IPS DF 4.7 (cell line): ENCODE results near the gene DNAJC27.
"Not testable (repeated sequence)": the region's sequence is repeated elsewhere in the genome, so short reads cannot be mapped to it uniquely, and the experiment has no call there.

Experiments
- DNase-seq: peaks from one replicate; pipeline ENCODE4 v3.0.0-alpha.2; 2013; ENCODE audit warnings: low spot score; ENCODE audit errors: extremely low read depth

DNAJC27 gene

DNA sequence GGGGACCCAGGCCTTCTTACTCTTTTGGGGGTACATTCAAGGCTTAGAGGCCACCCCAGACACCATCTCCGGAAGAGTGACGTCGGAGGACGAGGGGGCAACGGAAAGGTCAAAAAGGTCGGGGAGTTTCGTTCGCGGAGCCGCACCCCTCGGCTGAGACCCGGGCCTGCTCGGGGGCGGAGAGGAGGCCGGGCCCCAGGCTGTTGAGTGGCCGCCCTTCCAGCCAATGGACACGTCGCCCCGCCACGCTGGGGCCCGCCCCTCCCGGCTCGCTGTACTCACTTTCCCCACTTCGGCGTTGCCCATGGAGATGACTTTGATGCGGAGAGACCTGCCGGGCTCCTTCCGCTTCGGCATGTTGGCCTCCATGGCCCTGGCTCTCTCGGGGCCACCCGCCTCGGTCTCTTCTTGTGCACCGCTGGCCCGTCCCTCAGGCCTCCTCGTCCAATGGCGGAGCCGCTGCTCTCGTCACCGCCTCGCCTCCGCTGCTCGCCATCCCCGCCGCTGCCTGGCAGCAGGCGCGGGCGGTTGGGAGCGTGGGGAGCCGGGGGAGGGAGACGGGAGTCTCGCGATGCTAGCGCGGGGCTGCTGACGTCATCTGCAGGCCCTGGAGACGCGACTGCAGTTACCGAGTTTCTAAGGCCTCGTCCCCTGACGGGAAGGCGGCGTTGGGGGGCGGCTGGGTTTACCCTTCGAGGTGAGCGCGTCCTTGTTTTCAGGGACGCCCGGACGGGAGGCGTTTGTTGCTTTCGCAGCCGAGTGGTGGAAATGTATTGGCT is at the start of gene DNAJC27:
DNAJC27 (minus strand) TSS at position 420 of the 779 bp plus-strand sequence; CDS start at position 369, 51 bp downstream.
- peak; percentile 92 for DNase-seq

DNA sequence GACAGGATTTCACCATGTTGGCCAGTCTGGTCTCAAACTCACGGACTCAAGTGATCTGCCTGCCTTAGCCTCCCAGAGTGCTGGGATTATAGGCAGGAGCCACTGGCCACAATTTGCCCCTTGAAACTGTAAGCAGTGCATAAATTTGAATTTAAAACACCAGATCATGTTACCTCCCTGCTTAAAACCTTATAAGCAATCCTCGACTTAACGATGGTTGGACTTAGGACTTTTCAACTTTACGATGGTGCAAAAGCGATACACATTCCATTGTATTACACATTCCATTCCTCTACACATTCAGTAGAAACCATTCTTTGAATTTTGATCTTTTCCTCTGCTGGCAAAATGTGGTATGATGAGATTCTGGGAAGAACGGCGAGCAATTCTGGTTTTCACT is 46.9 kb upstream of the DNAJC27 start:
- no peak for DNase-seq

- DNase-seq = no peak
Observed at GRCh38 chr2:25014631-25015030, 42.9 kb upstream of the DNAJC27 start.

DNA sequence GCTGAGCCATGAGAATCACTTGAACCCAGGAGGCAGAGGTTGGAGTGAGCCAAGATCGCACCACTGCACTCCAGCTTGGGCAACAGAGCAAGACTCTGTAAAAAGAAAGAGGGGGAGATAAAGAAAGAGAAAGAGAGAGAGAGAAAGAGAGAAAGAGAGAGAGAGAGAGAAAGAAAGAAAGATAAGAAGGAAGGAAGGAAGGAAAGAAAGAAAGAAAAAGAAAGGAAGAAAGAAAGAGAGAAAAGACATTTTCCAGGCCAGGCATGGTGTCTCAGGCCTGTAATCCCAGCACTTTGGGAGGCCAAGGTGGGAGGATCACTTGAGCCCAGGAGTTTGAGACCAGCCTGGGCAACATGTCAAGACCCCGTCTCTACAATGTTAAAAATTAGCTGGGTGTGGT is 39.6 kb upstream of the DNAJC27 start:
- not testable (repeated sequence) for DNase-seq

DNA sequence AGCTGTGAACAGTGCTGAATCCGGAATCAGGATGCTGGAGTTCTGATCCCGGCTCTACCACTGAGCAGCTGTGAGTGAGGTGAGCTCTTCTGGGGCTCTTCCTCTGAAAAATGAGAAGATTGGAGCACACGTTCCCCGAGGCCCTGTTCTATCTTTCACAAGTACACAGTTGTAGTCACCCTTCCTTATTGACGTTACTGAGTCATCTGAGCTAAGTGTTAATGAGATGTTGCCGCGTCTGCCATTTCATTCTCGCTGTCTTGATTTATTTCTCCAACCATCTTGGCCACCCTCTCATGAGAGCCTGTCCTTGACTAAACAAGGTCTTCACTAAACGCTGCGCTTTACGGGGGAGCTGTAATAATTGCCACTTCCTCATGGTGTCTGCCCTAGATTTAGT is 38.2 kb upstream of the DNAJC27 start:
- DNase-seq = no peak

- no peak for DNase-seq
Observed at GRCh38 chr2:25002066-25002465, 30.3 kb upstream of the DNAJC27 start.

DNA sequence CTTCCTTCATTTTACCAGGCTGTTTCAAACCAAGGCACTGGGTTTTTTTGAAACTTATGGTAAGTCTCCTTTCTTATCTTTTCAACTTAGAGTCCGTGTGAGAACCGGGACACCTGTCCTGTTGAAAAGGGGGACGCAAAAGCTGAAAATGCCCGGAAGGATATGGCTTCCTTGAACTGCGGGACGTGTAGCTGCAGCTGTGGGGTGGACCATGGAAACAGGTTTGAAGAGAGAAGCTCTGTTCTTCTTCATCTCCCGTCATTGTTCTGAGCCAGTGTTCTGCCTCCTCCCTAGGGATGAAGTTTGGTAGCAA is 29.5 kb upstream of the DNAJC27 start:
- no peak for DNase-seq

DNA sequence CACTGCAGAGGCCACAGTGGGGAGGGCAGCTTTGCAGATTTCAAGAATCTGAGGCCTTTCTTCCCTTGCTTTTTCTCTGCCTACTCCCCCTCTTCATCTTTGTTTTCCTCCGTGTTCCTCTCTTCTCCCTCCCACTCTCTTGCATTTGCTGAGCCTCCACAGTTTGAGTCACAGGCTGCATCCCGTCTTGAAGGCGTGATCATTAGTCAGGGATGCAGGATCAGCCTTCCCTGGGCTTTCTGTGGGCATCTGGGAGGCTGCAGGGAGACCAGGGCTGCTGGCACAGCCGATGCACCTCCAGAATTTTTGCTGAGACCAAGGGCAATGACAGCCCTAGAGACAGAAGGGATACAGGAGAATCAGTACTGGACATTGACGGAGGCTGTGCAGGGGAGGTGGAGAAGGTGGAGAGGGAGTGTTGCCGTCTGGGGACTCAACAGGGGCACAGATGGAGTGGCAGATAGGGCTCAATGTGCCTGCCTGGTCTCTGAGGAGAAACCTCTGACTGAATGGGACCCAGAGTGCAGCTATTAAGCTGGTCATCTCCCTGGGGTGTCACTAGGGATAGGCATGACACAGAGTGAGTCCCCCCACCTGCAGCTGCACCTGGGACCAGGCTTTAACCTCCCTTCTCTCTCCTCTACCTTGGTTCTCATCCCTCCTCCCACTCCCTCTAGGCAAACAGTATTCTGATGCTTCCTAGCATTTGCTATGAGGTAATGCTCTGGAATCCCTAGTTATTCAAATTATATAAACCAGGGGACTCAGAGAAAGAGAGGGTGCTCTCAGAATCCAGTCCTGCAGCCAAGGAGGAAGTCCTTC is 29.0 kb upstream of the DNAJC27 start:
- no peak for DNase-seq

GRCh38 chr2:25000036-25000435 is 28.3 kb upstream of the DNAJC27 start:
- no peak for DNase-seq

DNA sequence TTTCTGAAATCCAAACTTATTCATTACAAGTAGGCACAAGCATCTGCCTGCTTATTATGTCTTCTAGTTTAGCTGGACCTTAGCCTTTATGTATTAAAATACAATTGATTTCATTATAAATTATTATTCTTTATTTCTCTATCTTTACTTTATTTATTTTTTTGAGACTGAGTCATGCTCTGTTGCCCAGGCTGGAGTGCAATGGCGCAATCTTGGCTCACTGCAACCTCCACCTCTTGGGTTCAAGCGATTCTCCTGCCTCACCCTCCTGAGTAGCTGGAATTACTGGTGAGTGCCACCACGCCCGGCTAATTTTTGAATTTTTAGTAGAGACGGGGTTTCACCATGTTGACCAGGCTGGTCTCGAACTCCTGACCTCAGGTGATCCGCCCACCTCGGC is 27.3 kb upstream of the DNAJC27 start:
- not testable (repeated sequence) for DNase-seq

DNA sequence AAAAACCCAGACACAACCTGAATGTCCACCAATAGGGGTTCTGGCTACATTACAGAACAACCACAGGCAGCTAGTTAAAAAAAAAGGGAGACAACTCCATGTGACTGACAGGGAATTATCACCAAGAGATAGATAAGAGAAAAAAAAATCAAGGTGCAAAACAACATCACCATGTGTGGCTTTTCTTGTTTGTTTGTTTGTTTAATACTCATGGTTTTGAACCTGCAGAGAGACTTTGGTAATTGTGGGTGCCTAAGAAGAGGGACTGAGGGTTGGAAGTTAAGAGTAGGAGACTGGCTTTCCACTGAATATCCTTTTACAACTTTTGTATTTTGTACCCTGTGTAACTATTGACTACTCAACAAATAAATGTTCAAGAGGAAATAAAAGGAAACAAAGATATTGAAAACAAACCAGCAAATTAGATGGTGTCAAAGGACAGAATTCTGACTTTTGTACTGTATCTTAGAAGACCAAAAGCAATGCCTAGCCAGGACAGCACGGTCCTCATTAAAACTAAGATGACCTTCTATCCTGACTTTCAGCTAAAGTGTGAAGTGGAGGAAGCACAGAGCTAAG is 22.5 kb upstream of the DNAJC27 start:
- DNase-seq = no peak

- DNase-seq = no peak
Observed at GRCh38 chr2:24993406-24994145, 21.8 kb upstream of the DNAJC27 start.

DNA sequence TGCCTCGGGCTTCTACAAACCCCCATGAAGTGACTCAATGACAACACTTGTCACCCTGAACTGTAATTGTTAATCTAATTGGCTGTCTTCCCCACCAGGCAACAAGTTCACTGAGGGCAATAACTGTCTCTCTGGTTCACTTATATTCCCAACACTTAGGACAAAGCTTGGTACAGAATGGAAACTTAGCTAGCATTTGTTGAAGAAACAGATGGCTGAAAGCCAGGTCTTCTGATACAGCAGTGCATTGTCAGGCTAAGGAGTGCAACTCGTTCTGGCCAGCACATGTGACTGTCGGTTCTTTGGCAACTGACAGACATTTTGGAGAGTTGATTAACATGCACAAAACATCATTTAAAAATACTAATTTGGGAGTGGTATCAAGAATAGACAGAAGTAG is 14.6 kb upstream of the DNAJC27 start:
- no peak for DNase-seq

GRCh38 chr2:24985511-24985910 is 13.8 kb upstream of the DNAJC27 start:
- DNase-seq = no peak

- no peak for DNase-seq
Observed at GRCh38 chr2:24984912-24985311, 13.2 kb upstream of the DNAJC27 start.

- no peak for DNase-seq
Observed at GRCh38 chr2:24981411-24982136, 9.8 kb upstream of the DNAJC27 start.

GRCh38 chr2:24978661-24979060 is 6.9 kb upstream of the DNAJC27 start:
- no peak for DNase-seq

DNA sequence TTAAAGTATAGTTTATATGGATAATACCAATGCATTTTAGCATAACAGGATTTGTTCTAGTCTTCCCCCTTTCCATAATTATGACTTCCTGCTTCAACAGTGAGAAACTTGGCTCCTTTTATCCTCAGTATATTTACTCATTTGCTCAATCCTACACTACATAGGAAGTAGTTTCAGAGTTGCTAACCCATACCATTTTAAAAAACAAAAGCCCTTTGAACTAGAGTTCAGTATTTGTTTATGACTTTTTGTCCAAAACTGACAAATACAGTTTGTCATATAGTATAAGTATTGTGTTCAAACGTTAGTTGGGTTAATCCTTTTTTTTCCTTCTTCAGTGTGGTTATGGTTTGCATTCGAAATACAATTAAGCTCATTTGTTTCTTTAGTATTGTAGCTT is 5.9 kb upstream of the DNAJC27 start:
- no peak for DNase-seq

DNA sequence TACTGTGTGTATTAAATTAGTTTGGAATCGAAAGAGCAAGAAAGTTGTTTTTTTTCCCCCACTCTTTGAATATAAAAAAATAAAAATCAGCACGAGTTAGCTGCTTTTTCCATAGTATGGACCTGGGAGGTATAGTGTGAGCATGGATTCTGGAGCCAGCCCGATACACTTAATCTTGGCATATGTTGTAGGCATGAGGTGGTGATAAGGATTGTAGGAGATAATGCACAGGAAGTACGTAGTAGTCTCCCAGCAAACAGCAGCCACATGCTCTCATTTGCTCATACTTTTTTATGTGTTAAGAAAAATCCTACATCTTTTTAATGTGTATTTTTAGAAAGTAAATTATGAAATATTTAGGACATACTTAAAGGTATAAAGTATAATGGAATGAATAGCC is 2.1 kb upstream of the DNAJC27 start:
- no peak for DNase-seq

DNA sequence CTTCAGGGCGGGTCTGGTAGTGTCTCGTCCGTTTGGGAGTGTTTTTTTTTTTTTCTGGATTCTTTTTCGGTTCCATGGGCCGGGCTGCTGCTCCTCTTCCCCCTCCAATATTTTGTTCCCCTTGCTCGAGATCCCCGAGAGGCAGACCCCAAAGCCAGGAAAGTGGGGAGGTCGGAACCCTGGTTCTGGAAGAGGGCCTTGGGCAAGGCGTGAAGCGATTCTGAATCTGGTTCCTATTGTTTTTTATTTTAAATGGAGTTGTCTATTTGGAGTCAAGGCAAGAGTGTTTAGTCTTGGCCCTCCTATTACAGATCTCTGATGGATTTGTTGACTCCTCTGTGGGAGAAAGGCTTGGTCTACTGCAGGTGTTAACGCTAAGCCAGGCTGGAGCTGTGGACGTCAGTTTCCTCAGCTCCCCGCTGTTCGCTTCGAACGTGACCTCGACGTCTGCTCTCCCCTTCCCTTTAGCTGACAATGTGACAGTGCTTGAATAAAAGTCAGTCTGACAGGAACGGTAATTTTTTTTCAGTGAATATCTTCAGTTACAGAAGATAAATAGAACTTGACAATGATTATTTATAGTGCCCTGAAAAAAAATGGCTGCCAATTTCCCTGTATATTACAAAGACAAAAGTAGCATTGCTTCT is 683 bp upstream of the DNAJC27 start:
- DNase-seq = no peak

GRCh38 chr2:24971286-24971535 is 544 bp downstream of the DNAJC27 start:
- no peak for DNase-seq
